ENCODE results near the gene SLC9A6. TPM values are rescaled to one million over a fixed set of nuclear protein-coding genes. Genes with fewer than 3 reads are reported as not detected.

The SLC9A6 gene
- total RNA-seq, 4 donors from 2014 or later: 9.5 to 18.6 (median 10.8) TPM

DNA sequence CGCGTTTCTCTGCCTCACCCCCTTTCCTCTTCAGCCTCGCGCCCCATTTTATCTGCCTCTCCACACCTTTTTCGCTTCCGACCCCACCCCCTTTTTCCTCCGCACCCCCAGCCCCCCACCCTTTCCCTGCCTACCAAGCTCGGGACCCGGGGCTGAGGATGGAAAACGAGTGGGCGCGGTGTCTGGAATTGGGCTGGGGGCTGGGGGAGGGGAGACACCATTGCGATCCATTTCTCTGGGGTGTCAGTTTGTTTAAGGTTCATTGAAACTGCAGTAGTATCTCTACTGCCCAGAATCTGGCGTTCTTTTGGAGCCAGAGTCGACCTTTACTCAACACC lies 707 bp downstream of the SLC9A6 start:
- TF ChIP-seq, protein P1, sequence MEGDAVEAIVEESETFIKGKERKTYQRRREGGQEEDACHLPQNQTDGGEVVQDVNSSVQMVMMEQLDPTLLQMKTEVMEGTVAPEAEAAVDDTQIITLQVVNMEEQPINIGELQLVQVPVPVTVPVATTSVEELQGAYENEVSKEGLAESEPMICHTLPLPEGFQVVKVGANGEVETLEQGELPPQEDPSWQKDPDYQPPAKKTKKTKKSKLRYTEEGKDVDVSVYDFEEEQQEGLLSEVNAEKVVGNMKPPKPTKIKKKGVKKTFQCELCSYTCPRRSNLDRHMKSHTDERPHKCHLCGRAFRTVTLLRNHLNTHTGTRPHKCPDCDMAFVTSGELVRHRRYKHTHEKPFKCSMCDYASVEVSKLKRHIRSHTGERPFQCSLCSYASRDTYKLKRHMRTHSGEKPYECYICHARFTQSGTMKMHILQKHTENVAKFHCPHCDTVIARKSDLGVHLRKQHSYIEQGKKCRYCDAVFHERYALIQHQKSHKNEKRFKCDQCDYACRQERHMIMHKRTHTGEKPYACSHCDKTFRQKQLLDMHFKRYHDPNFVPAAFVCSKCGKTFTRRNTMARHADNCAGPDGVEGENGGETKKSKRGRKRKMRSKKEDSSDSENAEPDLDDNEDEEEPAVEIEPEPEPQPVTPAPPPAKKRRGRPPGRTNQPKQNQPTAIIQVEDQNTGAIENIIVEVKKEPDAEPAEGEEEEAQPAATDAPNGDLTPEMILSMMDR (IDR thresholded peaks at IDR 0.05): no peak
- ATAC-seq (ENCODE audit: low FRiP score) (no peak), DNase-seq (ENCODE audit: low spot score) (no peak)

DNA sequence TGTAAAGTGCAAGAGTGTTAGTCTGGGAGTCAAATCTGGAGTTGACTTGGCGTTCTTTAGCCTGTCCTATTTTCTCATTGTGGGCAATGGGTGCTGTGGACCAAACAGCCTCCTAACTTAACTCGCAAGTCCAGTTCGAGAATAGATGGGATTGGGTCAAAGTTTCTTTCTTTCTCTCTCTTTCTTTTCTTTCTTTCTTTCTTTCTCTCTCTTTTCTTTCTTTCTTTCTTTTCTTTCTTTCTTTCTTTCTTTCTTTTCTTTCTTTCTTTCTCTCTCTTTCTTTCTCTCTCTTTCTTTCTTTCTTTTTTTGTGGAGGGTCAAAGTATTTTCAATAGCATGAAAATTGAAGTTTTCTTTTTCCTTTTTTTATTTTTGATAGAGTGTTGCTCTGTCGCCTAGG lies 3.0 kb downstream of the SLC9A6 start:
- TF ChIP-seq, protein P1 (IDR thresholded peaks at IDR 0.05): no peak
- ATAC-seq (ENCODE audit: low FRiP score) (no peak), DNase-seq (ENCODE audit: low spot score) (no peak)

DNA sequence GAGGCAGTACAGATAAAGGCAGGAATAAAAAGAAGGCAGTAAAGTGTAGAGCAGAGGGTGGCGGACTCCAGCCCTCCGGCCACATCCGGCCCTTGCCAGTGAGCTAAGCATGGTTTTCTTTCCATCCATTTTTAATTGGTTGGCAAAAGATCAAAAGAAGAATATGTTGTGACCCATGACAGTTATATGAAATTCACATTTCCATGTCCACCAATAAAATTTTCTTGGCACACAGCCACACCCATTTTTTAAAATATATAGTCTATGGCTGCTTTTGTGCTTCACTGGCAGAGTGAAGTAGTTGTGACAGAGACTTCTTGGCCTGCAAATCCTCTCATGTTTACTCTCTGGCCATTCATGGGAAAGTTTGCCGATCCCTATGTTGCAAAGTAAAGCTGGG lies 29.8 kb downstream of the SLC9A6 start:
- ATAC-seq (ENCODE audit: low FRiP score): no peak
- DNase-seq (ENCODE audit: low spot score): no peak
- TF ChIP-seq, protein P1 (IDR thresholded peaks at IDR 0.05): no peak

DNA sequence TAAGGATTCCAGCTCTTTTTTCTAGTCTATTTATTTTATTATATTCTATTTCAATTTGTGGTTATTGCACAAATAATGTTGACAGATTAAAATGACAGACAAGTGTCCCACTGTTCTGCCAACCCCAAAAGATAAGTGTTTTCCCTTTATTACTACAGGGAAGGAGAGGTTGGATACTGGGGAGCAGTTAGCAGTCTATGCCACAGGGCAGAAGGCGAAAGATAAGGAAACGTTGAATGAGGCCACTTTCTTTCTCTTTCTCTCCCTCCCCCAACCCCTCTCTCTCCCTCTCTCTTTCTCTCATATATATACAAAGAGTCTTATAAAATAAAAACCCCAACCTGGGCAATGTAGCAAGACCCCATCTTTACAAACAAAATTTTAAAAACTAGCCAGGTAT lies 31.6 kb downstream of the SLC9A6 start:
- TF ChIP-seq, protein P1 (IDR thresholded peaks at IDR 0.05): no peak
- DNase-seq (ENCODE audit: low spot score) (no peak), ATAC-seq (ENCODE audit: low FRiP score) (no peak)

DNA sequence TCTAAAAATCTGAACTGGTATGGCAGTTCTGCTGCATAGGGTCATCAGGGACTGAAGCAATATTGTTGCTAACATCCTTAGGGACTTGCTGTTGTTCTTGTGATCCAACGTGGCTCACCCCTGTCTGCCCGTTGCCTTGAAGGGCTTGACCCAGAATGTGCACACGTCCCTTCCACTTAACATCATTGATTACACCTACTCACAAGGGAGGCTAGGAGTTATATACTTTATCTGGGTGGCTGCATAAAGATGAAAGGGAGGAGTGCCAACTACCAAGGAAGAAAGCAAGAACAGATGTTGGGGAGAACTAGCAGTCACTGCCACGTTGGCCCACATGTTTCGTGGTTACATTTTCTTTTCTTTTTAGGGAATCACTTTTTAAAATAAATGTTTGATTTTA lies 34.0 kb downstream of the SLC9A6 start:
- DNase-seq (ENCODE audit: low spot score): no peak
- TF ChIP-seq, protein P1 (IDR thresholded peaks at IDR 0.05): no peak
- no peak for ATAC-seq (ENCODE audit: low FRiP score)

DNA sequence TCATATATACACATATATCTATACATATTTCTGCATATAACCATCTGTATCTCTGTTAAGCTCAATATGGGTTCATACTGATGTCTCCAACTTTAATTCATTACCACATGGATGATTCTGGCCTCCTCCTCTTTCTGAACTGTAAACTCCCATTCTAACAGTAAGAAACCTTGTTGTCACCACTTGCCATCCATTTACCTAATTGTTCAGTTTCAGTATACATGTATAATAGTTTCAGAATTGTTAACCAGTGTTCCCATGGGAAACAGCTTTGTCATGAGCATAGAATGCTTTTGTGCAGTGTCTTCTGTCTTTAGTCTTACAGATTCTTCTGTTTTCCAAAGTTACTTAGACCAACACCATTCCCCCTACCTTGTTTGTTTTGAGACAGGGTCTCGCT lies 35.9 kb downstream of the SLC9A6 start:
- no peak for DNase-seq (ENCODE audit: low spot score)
- ATAC-seq (ENCODE audit: low FRiP score): no peak
- TF ChIP-seq, protein P1 (IDR thresholded peaks at IDR 0.05): no peak

DNA sequence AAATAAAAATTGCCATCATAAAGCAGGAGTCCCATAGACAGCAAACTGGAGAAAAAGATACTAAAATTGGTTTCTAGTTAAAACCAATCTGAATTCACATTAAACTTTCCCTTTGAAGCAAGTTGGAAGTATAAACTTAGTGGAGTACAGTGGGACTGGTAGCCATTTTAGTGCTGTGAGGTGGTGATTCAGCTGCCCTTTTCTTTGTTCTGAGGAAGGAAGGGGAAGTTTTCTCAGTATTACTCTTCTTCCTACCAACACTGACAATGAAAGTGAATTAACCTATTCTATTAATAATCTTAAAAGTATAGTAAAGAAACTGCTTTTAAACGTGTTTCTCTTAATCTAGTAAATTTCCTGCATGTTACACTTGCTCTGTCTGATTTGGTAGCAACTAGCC lies 36.7 kb downstream of the SLC9A6 start:
- ATAC-seq (ENCODE audit: low FRiP score) (no peak), DNase-seq (ENCODE audit: low spot score) (no peak)
- TF ChIP-seq, protein P1 (IDR thresholded peaks at IDR 0.05): no peak
